H7 (cell line): ENCODE measurements around the gene HSCB. TPM values are rescaled to one million over a fixed set of nuclear protein-coding genes. Genes with fewer than 3 reads are reported as not detected.
"Not testable (repeated sequence)": the region's sequence is repeated elsewhere in the genome, so short reads cannot be mapped to it uniquely, and the experiment has no call there.

Source experiments
- DNase-seq: peaks from one replicate; pipeline ENCODE4 v3.0.0; 2012
- H3K27me3 ChIP-seq: 2 replicates; pipeline ENCODE4 v1.6.0; 2011; ENCODE audit warnings: mild to moderate bottlenecking, low read length; ENCODE audit not compliant: control insufficient read depth, insufficient read depth
- H3K36me3 ChIP-seq: replicated peaks from 2 replicates; pipeline ENCODE4 v1.5.1; 2011; ENCODE audit warnings: low read length; ENCODE audit not compliant: control insufficient read depth, insufficient read depth
- H3K4me3 ChIP-seq: 2 replicates; pipeline ENCODE4 v1.5.1; 2011; ENCODE audit warnings: low read depth, mild to moderate bottlenecking, control low read depth, low read length, moderate library complexity; ENCODE audit not compliant: insufficient read depth
- total RNA-seq: library from RNA; depleted of rRNA; stranded (reverse); fragments of >200 nt; shearing (Covaris generic); gene quantifications from 2 replicates; pipeline ENCODE4 v1.2.3, GENCODE V29; 2014

Gene HSCB
- total RNA-seq, 1 experiment from 2014 or later, result 29.9 TPM

- peaks cover 12% of the 10 kb centered on the region for H3K36me3 ChIP-seq
- H3K27me3 ChIP-seq, result no peaks in the 10 kb centered on the region
- DNase-seq, result no peak
These were observed 13.8 kb upstream of the HSCB start for GRCh38 chr22:28728002-28728401.

GRCh38 chr22:28728621-28729313, 13.1 kb upstream of the HSCB start:
- no peak for DNase-seq
- Histone ChIP-seq H3K36me3 (peaks cover 15% of the 10 kb centered on the region), H3K27me3 (no peaks in the 10 kb centered on the region), H3K4me3 (no peak overlapping the region)

More at GRCh38 chr22:28728002-28728401, 13.8 kb upstream of the HSCB start:
- H3K4me3 ChIP-seq, result no peak overlapping the region

- no peak overlapping the region for H3K4me3 ChIP-seq
- peaks cover 13% of the 10 kb centered on the region for H3K36me3 ChIP-seq
- H3K27me3 ChIP-seq, result no peaks in the 10 kb centered on the region
- no peak for DNase-seq
These were observed 11.7 kb upstream of the HSCB start for GRCh38 chr22:28730179-28730578.

GRCh38 chr22:28734393-28734792, 7.4 kb upstream of the HSCB start:
- DNase-seq, result no peak
- Histone ChIP-seq H3K27me3 (no peaks in the 10 kb centered on the region), H3K36me3 (peaks cover 10% of the 10 kb centered on the region), H3K4me3 (no peak overlapping the region)

GRCh38 chr22:28736301-28737155, 5.3 kb upstream of the HSCB start:
- peak; percentile 50 for DNase-seq
- Histone ChIP-seq H3K36me3 (peaks cover 8% of the 10 kb centered on the region), H3K4me3 (no peak overlapping the region), H3K27me3 (no peaks in the 10 kb centered on the region)

GRCh38 chr22:28737701-28738100, 4.1 kb upstream of the HSCB start:
- H3K4me3 ChIP-seq, result no peak overlapping the region
- peaks cover 6% of the 10 kb centered on the region; the same call in 1 of the 2 replicates for H3K36me3 ChIP-seq
- DNase-seq, result no peak
- no peaks in the 10 kb centered on the region for H3K27me3 ChIP-seq

- not testable (repeated sequence) for H3K4me3 ChIP-seq, DNase-seq, H3K36me3 ChIP-seq
These were observed 3.0 kb upstream of the HSCB start for GRCh38 chr22:28738876-28739275.

GRCh38 chr22:28741200-28741784, 547 bp upstream of the HSCB start:
- no peak for DNase-seq
- no peaks in the 10 kb centered on the region for H3K27me3 ChIP-seq
- H3K36me3 ChIP-seq, result peaks cover 11% of the 10 kb centered on the region
- peak overlapping the region; percentile 67 for H3K4me3 ChIP-seq

More at GRCh38 chr22:28738876-28739275, 3.0 kb upstream of the HSCB start:
- H3K27me3 ChIP-seq, result not testable (repeated sequence)

- Histone ChIP-seq H3K36me3 (peaks cover 21% of the 10 kb centered on the region), H3K4me3 (peak overlapping the region; percentile 98), H3K27me3 (no peaks in the 10 kb centered on the region)
- DNase-seq, result no peak
These were observed 723 bp downstream of the HSCB start for GRCh38 chr22:28742562-28742962.

- H3K27me3 ChIP-seq, result no peaks in the 10 kb centered on the region
- DNase-seq, result no peak
- peaks cover 26% of the 10 kb centered on the region for H3K36me3 ChIP-seq
- no peak overlapping the region for H3K4me3 ChIP-seq
These were observed 2.0 kb downstream of the HSCB start for GRCh38 chr22:28743852-28744251.

- Histone ChIP-seq H3K27me3 (no peaks in the 10 kb centered on the region), H3K4me3 (no peak overlapping the region), H3K36me3 (peaks cover 24% of the 10 kb centered on the region)
- no peak for DNase-seq
These were observed 8.6 kb downstream of the HSCB start for GRCh38 chr22:28750471-28750881.

GRCh38 chr22:28754512-28754911, 12.7 kb downstream of the HSCB start:
- not testable (repeated sequence) for H3K27me3 ChIP-seq, H3K4me3 ChIP-seq, DNase-seq

GRCh38 chr22:28759861-28760560, 18.2 kb downstream of the HSCB start:
- no peaks in the 10 kb centered on the region for H3K36me3 ChIP-seq
- H3K27me3 ChIP-seq, result no peaks in the 10 kb centered on the region
- DNase-seq, result peak; percentile 49
- H3K4me3 ChIP-seq, result no peak overlapping the region

More at GRCh38 chr22:28754512-28754911, 12.7 kb downstream of the HSCB start:
- H3K36me3 ChIP-seq, result not testable (repeated sequence)

- no peak overlapping the region for H3K4me3 ChIP-seq
- no peak for DNase-seq
- no peaks in the 10 kb centered on the region for H3K27me3 ChIP-seq
- no peaks in the 10 kb centered on the region for H3K36me3 ChIP-seq
These were observed 19.6 kb downstream of the HSCB start for GRCh38 chr22:28761449-28761755.
